IPS DF 19.7 (cell line): ENCODE data around the gene DAAM2.

ENCODE experiments used
- DNase-seq: peaks from one replicate; pipeline ENCODE4 v3.0.0-alpha.2; 2013; ENCODE audit warnings: low read depth, low spot score

The DAAM2 gene

GRCh38 chr6:39929733-39930461, 137.7 kb downstream of the DAAM2 start:
- no peak for DNase-seq

- no peak for DNase-seq
Measured at GRCh38 chr6:39930540-39930939, 138.4 kb downstream of the DAAM2 start.

GRCh38 chr6:39931607-39932006, 139.4 kb downstream of the DAAM2 start:
- no peak for DNase-seq

- DNase-seq = no peak
Measured at GRCh38 chr6:39932386-39932910, 140.3 kb downstream of the DAAM2 start.

- DNase-seq = no peak
Measured at GRCh38 chr6:39933669-39934130, 141.5 kb downstream of the DAAM2 start.

GRCh38 chr6:39934131-39934757, 142.1 kb downstream of the DAAM2 start, which contains the start of gene MOCS1:
TSS of gene MOCS1 (minus strand) at chr6:39934462. CDS start at chr6:39934417, 45 bp downstream.
- DNase-seq = peak; percentile 54

GRCh38 chr6:39935241-39935640, 143.1 kb downstream of the DAAM2 start:
- DNase-seq = no peak

- DNase-seq = no peak
Measured at GRCh38 chr6:39936857-39937256, 144.7 kb downstream of the DAAM2 start.

GRCh38 chr6:39937686-39938333, 145.6 kb downstream of the DAAM2 start:
- no peak for DNase-seq

GRCh38 chr6:39938773-39939654, 146.8 kb downstream of the DAAM2 start:
- DNase-seq = no peak

- no peak for DNase-seq
Measured at GRCh38 chr6:39941138-39941537, 149.0 kb downstream of the DAAM2 start.

GRCh38 chr6:39941820-39942219, 149.6 kb downstream of the DAAM2 start:
- no peak for DNase-seq

- no peak for DNase-seq
Measured at GRCh38 chr6:39942903-39943580, 150.9 kb downstream of the DAAM2 start.

- DNase-seq = no peak
Measured at GRCh38 chr6:39945626-39946025, 153.4 kb downstream of the DAAM2 start.

GRCh38 chr6:39947611-39948068, 155.5 kb downstream of the DAAM2 start:
- no peak for DNase-seq

GRCh38 chr6:39948199-39948791, 156.1 kb downstream of the DAAM2 start:
- DNase-seq = no peak

- DNase-seq = no peak
Measured at GRCh38 chr6:39950125-39950720, 158.0 kb downstream of the DAAM2 start.

GRCh38 chr6:39951191-39951590, 159.0 kb downstream of the DAAM2 start:
- DNase-seq = no peak

- DNase-seq = no peak
Measured at GRCh38 chr6:39951716-39952115, 159.5 kb downstream of the DAAM2 start.

GRCh38 chr6:39952167-39952566, 160.0 kb downstream of the DAAM2 start:
- DNase-seq = no peak
